ENCODE measurements around the gene SLC22A7.

GRCh38 chr6:43277643-43278523 lies 20.2 kb upstream of the SLC22A7 start:
- TF ChIP-seq EZH2 (IDR thresholded peaks at IDR 0.05; ENCODE audit: low read depth): no peak
- no peak for TF ChIP-seq CTCF (conservative IDR thresholded peaks at IDR 0.05)

All from PC-9 (cell line).